ENCODE results near the gene ALG1L2.
"Not testable (repeated sequence)": the region's sequence is repeated elsewhere in the genome, so short reads cannot be mapped to it uniquely, and the experiment has no call there.

ALG1L2 gene, protein sequence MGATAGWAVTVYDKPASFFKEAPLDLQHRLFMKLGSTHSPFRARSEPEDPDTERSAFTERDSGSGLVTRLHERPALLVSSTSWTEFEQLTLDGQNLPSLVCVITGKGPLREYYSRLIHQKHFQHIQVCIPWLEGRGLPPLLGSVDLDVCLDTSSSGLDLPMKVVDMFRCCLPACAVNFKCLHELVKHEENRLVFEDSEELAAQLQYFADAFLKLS

DNA sequence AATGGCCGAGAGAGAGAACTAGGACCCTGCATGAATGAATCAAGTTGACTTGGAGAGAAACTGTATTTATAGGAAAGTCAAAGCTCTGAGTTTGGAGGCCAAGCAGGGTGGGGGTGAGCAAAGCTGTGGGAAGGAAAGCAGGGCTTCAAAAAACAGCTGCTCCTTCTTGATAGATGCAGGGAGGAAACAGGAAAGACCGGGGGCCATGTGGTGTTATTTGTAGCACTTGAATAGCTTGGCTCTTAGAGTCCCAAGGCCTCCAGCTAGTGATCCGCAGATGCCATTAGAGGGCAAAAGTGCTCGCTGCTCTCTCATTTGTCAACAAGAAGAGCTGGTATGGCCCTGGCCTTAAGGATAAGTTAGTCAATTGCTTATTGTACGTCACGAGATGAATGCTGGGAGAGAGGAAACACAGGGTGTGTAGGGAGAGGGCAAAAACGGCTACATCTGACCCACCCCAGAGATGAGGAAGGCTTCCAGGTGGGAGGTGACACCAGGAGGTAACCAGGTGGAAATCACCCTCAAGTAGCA, at the start of gene ALG1L2:
Gene ALG1L2 (plus strand): TSS at position 481 of the 531 bp plus-strand sequence. CDS start 186 bp downstream, outside the sequence.
- DNase-seq, result no peak

DNA sequence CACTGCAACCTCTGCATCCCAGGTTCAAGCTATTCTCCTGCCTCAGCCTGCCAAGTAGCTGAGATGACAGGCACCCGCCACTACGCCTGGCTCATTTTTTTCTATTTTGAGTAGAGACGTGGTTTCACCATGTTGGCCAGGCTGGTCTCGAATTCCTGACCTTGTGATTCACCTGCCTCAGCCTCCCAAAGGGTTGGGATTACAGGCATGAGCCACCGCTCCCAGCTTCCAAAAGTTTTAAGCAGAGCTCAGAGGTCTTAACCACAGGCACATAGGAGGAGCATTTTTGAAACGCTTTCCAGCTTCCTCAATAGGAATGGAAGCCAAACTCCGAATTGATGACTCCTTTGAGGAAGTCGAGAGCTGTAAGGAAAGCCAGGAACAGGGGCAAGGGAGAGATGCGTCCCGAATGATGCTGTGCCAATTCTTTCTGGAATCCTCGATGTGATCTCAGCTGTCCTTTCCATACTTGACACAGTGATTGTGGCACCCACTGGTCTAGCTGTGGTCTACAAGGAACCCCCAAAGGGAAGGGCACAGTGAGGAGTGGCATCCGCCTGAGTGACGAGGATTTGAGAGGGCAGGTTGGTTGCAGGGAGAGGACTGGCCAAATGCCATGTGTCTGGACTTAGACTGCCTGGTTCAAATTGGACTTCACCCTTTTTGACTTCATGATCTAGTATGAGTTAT, 44.4 kb upstream of the ALG1L2 start:
- not testable (repeated sequence) for DNase-seq

DNA sequence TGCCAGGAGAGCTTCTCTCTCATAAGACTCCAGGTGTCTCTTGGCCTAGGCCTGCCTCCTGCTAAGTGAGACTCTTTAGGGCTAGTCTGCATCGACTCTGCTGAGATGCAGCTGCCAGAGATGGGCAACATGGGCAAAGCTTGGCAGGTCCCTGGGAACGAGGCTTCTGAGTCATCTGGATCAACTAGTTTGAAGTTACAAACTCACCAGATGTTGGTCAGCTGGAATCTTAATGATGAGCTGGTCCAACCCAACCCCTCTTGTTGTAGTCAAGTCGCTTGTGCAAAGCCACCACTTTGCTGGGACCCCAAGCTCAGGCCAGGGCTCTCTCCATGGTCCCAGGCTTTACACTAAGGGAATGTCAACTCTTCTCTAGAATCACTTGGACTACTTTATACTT, 38.9 kb upstream of the ALG1L2 start:
- not testable (repeated sequence) for DNase-seq

DNA sequence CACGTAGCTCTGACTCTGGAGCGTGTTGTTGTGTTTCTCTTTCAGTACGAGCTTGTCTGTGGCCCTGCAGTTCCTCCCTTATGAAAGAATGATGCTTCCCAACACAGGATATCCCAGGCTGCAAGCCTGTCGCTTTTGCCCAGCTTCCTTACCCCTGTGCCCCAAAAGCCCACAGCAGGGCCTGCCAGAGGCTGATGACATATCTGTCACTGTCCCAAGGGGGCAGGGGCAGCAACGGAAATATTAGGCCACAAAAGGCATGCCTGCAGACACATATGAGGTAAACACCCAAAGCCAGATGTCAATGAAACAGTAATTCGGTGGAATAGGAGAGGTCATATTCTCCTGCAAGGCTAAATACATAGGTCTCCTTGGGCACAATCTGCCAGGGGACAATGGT, 38.0 kb upstream of the ALG1L2 start:
- DNase-seq, result not testable (repeated sequence)

DNA sequence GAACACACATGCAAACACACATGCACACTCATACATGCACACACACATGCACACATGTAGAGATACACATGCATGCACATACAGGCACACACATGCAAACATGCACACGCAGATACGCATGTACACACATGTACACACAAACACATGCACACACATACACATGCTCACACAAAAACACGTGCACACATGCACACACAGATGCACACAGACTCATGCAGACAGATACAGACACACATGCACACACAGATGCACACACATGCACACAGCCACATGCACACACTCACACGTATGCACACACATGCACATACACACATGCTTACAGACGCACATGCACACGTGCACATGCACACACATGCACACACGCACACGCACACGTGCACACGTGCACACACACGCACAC, 37.3 kb upstream of the ALG1L2 start:
- DNase-seq, result no peak

DNA sequence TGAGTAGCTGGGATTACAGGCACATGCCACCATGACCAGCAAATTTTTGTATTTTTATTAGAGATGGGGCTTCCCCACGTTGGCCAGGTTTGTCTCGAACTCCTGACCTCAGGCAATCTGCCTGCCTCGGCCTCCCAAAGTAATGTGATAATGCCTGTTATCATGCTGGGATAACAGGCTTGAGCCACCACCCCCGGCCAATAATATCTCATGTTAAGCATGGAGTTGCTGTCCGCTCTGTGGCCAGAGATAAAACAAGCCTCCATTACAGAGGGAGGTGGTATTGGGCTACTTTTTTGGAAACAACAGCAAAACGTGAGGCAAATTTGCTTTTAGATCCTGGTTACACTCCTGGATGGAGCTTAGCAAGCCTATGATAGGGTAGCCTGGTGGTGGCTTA, 32.9 kb upstream of the ALG1L2 start:
- no peak for DNase-seq

DNA sequence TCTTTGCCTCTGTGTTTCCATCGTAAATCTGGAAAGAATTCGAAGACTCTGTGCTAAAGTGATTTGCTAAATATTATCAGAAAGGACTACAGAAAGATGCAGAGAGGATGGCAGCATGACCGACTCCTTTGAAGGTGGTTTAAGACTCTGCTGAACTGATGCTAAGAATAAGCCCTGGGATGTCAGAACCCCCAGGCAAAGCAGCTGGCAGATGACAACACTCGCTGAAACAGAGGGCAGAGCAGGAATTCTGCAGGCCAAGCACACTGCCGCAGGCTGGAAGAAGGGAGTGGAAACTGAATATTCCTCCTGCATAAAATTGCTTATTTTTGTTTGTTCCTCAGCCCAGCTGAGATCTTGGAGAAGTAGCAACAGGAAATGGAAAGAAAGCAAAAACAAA, 29.3 kb upstream of the ALG1L2 start:
- DNase-seq, result not testable (repeated sequence)

DNA sequence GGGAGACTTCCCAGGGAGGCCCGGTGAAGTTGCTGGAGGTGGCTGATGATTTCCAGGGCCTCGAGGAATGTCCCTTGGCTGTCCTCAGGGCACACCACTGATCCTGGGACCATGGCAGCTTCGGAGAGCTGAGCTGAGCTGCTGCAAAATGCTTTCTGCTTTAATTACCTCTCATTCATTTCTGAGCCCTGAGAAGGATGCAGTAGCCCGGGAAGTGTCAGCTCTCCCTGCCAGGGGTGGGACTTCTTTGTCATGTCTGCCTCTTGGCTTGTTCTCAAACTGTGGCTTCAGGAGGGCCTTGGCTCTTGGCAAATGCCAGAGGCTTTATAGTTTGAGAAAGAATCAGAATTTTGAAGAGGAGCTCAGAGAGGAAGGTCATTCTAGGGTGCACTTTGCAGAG, 28.7 kb upstream of the ALG1L2 start:
- not testable (repeated sequence) for DNase-seq

DNA sequence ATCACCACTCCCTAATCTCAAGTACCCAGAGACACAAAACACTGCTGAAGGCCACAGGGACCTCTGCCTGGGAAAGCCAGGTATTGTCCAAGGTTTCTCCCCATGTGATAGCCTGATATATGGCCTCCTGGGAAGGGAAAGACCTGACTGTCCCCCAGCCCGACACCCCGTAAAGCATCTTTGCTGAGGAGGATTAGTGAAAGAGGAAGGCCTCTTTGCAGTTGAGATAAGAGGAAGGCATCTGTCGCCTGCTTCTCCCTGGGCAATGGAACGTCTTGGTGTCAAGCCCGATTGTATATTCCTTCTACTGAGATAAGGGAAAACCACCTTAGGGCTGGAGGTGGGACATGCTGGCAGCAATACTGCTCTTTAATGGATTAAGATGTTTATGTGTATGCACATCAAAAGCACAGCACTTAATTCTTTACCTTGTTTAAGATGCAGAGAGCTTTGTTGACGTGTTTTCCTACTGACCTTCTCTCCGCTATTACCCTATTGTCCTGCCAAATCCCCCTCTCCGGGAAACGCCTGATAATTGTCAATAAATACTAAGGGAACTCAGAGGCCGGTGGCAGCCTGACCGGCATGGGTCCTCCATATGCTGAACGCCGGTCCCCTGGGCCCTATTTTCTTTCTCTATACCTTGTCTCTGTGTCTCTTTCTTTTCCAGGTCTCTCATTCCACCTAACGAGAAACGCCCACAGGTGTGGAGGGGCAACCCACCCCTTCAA, 23.9 kb upstream of the ALG1L2 start:
- DNase-seq, result not testable (repeated sequence)

DNA sequence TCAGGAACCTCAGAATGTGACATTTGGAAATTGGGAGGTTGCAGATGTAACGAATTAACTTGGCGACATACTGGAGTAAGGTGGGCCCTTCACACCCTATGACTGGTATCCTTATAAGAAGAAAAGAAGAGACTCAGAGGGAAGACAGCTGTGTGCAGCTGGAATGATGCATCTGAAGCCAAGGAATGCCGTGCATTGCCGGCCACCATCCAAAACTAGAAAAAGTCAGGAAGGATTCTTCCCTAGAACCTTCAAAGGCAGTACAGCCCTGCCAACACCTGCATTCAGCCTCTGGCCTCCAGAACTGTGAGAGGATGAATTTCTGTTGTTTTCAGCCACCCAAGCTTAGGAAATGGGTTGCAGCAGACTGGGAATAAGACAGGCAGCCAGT, 23.4 kb upstream of the ALG1L2 start:
- DNase-seq, result not testable (repeated sequence)

DNA sequence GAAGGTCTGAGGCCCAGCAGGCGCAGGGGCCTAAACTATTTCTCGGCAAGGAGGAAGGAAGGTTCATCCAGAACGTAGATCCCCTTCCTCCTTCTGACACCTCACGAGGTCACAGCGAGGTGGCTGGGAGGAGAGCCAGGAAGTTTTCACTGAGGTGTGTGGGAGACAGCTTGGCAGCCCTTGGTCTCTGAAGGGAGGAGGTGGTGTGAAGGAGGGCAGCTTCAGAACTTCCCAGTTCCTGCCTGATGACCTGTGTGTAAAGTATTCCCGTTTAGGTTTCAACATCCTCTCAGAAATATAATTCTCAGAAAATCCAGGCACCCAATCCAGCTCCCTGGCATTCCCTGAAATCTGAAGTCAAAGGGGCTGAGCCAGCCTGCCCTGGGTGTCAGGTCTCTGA, 22.9 kb upstream of the ALG1L2 start:
- DNase-seq, result not testable (repeated sequence)

DNA sequence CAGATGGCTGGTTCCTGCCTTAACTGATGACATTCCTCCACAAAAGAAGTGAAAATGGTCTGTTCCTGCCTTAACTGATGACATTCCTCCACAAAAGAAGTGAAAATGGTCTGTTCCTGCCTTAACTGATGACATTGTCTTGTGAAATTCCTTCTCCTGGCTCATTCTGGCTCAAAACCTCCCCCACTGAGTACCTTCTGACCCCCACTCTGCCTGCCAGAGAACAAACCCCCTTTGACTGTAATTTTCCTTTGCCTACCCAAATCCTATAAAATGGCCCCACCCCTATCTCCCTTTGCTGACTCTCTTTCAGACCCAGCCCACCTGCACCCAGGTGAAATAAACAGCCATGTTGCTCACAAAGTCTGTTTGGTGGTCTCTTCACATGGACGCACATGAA, 22.5 kb upstream of the ALG1L2 start:
- not testable (repeated sequence) for DNase-seq

DNA sequence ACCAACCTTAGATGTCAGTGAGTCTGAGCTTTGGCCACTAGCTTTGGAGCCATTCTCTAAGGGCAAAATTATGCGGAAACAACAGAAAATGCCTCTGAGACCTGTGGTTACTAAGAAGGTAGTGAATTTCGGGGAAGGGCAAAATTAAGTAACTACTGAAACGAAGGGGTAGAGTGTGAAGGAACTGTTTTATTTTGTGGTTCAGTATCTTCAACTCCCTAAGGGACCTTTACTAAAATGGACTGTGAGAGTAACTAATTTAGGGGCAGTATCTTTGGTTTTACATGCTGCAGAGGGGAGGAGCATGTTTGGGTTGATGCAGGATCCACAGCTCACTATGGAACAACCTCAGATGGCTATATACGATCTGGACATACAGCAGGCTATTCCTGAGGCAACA, 8.0 kb upstream of the ALG1L2 start:
- DNase-seq, result no peak

DNA sequence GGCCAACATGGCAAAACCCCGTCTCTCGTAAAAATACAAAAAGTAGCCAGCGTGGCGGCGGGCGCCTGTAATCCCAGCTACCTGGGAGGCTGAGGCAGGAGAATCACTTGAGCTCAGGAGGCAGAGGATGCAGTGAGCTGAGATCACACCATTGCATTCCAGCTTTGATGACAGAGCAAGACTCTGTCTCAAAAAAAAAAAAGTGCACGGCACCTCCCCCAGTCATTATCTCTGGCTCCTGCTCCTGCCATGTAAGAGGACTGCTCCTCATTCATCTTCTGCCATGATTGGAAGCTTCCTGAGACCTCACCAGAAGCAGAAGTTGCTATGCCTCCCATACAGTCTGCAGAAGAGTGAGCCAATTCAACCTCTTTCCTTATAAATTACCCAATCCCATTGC, 4.0 kb upstream of the ALG1L2 start:
- DNase-seq, result no peak

DNA sequence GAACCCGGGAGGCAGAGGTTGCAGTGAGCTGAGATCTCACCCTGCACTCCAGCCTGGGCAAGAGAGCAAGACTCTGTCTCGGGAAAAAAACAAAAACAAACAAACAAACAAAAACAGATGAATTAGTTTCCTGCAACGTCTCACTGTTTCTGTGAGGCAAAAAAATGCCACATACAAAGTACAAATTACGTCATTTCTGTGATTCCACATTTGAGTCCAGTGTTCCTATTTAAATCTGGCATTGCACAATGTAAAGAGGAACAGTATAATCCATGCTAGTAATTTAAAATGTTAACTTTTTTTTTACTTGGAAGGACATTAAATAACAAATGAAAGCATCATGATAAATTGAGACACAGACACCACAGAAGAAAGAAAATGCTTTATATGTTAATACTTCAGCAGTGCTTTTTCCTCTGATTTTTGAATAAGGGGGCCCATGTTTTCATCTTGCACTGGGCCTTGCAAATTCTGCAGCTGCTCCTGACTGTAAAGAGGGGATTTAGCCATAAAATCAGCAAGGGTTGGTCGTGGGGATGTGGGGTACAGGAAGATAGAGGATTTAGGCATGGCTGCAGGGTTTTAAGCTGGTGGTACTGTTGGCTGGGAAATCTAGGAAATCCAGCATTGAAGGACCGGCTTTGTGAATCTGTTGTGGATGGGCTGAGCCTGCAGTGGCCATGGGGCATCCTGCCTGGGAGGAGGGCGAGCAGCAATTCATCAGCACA, 1.9 kb downstream of the ALG1L2 start:
- not testable (repeated sequence) for DNase-seq

DNA sequence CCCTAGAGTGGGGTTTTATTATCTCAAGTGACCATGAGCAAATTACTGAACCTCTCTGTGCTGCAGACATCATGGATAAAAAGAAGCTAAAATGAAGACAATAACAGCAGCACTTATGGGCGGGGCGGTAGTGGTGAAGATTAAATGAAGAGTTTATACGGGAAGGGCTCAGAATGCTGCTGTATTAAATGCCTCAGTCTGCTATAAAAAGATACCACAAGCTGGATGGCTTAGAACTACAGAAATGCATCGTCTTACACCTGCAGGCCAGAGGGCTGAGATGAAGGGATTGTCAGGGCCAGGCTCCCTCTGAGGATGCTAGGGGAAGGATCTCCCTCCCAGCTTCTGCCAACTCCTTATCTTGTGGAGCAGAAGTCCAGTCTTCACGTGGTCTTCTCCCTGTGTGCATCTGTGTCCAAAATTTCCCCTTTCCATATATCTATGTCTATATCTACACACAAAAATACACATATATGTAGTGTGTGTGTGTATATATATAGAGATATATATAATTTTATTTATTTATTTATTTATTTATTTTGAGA, 2.9 kb downstream of the ALG1L2 start:
- DNase-seq, result no peak

DNA sequence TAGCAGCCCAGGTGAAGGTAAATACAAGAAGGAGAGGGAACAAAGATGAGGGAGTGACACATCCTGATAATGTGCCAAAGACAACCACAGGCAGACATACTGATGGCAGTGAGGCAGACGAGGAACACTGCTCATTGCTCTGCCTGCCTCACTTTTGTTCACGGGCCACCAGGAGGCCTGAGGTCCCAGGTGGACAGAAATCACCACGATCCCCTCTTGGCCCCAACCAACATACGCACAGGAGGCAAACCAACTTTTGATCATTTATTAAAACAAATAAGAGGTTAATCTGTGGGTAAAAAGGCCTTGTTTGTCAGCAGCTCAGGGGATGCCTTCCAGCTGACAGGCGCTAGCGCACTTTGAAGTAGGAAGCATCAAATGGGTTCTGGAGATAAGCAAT, 4.2 kb downstream of the ALG1L2 start:
- DNase-seq, result no peak

DNA sequence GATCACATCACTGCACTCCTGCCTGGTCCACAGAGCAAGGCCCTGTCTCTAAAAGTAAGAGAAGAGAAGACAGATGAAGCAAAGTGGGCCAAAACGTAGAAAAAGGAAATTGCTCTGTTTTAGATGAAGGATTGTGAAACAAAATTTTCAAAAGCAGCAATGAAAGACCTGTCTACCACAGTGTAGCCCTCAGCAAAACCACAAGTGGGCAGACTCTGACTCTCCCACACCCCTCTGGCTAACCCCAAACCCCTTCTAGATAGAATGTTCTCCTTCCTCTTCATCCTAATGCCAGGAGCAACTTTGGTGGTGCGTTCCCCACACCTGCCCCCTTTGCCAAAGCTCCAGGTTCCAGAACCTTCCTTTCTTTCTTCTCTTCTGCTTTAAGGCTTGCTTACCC, 5.0 kb downstream of the ALG1L2 start:
- not testable (repeated sequence) for DNase-seq

DNA sequence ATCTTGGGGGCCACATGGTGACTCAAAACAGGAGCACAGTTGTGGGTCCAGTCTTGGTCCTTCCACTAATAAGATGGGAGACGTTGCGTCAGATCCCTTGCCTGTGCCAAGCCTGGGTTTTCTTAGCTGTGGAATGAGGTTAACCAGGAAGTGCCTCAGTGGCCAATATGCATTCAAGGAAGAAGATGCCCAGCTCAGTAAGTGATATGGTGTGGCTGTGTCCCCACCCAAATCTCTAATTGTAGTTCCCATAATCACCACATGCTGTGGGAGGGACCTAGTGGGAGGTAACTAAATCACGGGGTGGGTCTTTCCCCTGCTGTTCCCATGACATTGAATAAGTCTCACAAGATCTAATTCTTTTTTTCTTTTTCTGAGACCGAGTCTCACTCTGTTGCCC, 6.4 kb downstream of the ALG1L2 start:
- DNase-seq, result no peak

DNA sequence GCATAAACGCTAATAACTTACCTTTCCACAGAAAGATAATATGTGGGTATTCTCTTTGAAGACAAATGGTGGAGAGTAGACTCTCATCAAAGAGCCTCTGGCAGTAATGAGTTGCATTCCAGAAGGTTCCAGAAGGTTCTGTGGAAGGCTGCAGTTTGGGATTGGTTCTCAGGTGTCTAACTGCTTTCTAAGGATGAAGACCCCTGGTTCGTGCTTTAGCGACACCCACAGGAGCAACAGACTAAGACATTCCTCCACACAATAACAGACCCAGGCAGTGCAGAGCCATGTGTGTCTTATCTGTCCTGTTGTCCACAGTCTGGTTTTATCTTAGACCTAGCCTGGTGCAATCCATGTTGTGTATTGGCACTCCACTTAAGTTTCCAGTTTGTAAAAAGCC, 9.1 kb downstream of the ALG1L2 start:
- DNase-seq, result not testable (repeated sequence)

DNA sequence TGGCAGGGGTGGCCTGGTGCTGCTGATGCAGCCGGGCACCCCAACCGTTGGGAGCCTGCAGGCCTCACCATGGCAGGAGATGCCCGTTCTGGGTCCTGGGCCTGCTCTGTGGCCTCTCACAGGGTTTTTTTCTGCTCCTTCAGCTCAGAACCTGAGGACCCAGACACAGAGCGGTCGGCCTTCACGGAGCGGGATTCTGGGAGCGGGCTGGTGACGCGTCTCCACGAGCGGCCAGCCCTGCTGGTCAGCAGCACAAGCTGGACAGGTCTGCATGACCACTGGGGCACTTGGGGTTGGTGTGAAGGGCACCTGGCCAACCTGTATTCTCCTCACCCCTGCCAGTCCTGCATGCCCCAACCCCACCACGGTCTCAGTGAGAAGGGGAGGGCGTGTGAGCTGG, 10.3 kb downstream of the ALG1L2 start:
- DNase-seq, result no peak

DNA sequence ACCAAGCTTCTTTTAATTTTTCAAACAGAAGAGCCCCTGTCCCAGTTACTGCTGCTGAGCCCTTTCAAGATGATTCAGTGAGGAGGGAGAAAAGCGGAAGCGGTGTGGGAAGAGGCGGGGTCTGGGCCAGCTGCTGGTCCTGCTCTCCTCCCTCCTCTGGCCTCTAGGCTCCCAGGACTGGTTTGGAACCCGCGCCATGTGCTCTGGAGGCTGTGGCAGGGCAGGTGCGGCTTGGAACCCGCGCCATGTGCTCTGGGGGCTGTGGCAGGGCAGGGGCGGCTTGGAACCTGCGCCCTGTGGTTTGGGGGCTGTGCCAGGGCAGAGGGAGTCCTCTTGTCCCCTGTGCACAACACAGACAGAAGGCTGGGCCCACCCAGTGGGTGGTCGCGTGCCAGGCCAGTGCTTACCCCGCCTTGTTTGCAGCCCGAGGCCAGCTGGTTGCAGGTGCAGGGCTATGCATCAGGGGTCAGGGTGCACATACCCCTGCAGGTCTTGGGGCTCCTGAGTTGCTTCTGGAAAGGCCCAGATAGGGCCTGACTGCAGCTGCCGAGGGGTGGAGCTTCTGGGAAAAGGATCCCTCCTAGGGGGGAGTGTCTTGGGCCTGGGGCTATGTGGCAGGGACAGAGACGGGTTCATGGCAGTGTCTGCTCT, 12.2 kb downstream of the ALG1L2 start:
- DNase-seq, result no peak
